H1 (cell line): ENCODE results near the gene NCF2.

ENCODE experiments used
- EZH2 ChIP-seq: fragments of 200-600 bp; sonication (generic); IDR thresholded peaks from 2 replicates; pipeline ENCODE4 v1.7.1; 2012; ENCODE audit warnings: low read depth, mild to moderate bottlenecking, moderate library complexity, low read length, inconsistent platforms; ENCODE audit not compliant: severe bottlenecking
- GABPA ChIP-seq: IDR thresholded peaks from 2 replicates; pipeline ENCODE4 v1.6.1; 2011; ENCODE audit warnings: mild to moderate bottlenecking, low read length, moderate library complexity, borderline replicate concordance; ENCODE audit not compliant: insufficient read depth
- HDAC6 ChIP-seq: IDR thresholded peaks from one replicate; pipeline ENCODE4 v1.7.1; 2012; ENCODE audit warnings: low read depth, mild to moderate bottlenecking, inconsistent platforms, low read length, moderate library complexity
- KDM1A ChIP-seq: fragments of 200-600, 300-600 bp; sonication (generic); IDR thresholded peaks from 2 replicates; pipeline ENCODE4 v1.7.1; 2016; ENCODE audit warnings: mild to moderate bottlenecking, low read length, borderline replicate concordance
- KDM4A ChIP-seq: IDR thresholded peaks from one replicate; pipeline ENCODE4 v1.7.1; 2012; ENCODE audit warnings: low read depth, mild to moderate bottlenecking, moderate library complexity, low read length, inconsistent platforms; ENCODE audit not compliant: severe bottlenecking
- MAX ChIP-seq: IDR thresholded peaks from 2 replicates; pipeline ENCODE4 v1.6.1; 2012; ENCODE audit warnings: inconsistent platforms
- POLR2A ChIP-seq, 2 experiments: IDR thresholded peaks; 1 replicate in 1 of 2; 2 replicates in 1 of 2; pipeline ENCODE4 v1.6.1; 2011; ENCODE audit warnings: low read depth in 2 of 2, low read length in 2 of 2, mild to moderate bottlenecking in 2 of 2; ENCODE audit errors: control extremely low read depth in 1 of 2
- SIN3A ChIP-seq, 2 experiments: IDR thresholded peaks in 1 of 2; conservative IDR thresholded peaks in 1 of 2; 2 replicates each; pipeline ENCODE4 v1.6.1; 2011 to 2012; ENCODE audit warnings: low read length in 2 of 2, improper control_type of control experiment in 1 of 2, low read depth in 1 of 2, mild to moderate bottlenecking in 1 of 2
- TAF1 ChIP-seq: IDR thresholded peaks from 2 replicates; pipeline ENCODE4 v1.6.1; 2011; ENCODE audit warnings: mild to moderate bottlenecking, low read depth, low read length
- TF ChIP-seq, protein P1 (sequence below): IDR thresholded peaks from 2 replicates; pipeline ENCODE4 v1.6.1; 2011; ENCODE audit warnings: low read depth, mild to moderate bottlenecking, low read length; ENCODE audit not compliant: insufficient read depth
- TF ChIP-seq, protein P2 (sequence below), 3 experiments: IDR thresholded peaks; 1 replicate in 2 of 3; 2 replicates in 1 of 3; pipeline versions ENCODE4 v1.5.1 to v1.6.1; 2011; ENCODE audit warnings: low read length in 3 of 3, mild to moderate bottlenecking in 3 of 3, inconsistent platforms in 2 of 3, low read depth in 1 of 3, moderate library complexity in 1 of 3; ENCODE audit not compliant: insufficient read depth in 1 of 3; ENCODE audit errors: control extremely low read depth in 1 of 3

GRCh38 chr1:183607322-183607980, 17.2 kb upstream of the NCF2 start:
- TF ChIP-seq GABPA (no peak), TAF1 (no peak), POLR2A (IDR thresholded peaks at IDR 0.05; ENCODE audit: control extremely low read depth in 1 of 2, low read depth in 2 of 2, low read length in 2 of 2) (no peak), SIN3A (conservative IDR thresholded peaks at IDR 0.05 in 1 of 2, IDR thresholded peaks at IDR 0.05 in 1 of 2; ENCODE audit: low read depth in 1 of 2, low read length in 2 of 2) (no peak), KDM4A (no peak), EZH2 (no peak), HDAC6 (no peak), MAX (no peak), KDM1A (no peak)
- TF ChIP-seq, protein P1, sequence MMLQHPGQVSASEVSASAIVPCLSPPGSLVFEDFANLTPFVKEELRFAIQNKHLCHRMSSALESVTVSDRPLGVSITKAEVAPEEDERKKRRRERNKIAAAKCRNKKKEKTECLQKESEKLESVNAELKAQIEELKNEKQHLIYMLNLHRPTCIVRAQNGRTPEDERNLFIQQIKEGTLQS = no peak
- TF ChIP-seq, protein P2, sequence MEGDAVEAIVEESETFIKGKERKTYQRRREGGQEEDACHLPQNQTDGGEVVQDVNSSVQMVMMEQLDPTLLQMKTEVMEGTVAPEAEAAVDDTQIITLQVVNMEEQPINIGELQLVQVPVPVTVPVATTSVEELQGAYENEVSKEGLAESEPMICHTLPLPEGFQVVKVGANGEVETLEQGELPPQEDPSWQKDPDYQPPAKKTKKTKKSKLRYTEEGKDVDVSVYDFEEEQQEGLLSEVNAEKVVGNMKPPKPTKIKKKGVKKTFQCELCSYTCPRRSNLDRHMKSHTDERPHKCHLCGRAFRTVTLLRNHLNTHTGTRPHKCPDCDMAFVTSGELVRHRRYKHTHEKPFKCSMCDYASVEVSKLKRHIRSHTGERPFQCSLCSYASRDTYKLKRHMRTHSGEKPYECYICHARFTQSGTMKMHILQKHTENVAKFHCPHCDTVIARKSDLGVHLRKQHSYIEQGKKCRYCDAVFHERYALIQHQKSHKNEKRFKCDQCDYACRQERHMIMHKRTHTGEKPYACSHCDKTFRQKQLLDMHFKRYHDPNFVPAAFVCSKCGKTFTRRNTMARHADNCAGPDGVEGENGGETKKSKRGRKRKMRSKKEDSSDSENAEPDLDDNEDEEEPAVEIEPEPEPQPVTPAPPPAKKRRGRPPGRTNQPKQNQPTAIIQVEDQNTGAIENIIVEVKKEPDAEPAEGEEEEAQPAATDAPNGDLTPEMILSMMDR (IDR thresholded peaks at IDR 0.05; ENCODE audit: control extremely low read depth in 1 of 3, insufficient read depth in 1 of 3, low read depth in 1 of 3, low read length in 3 of 3) = no peak
